Measurements from ENCODE around the gene RHBDD1. TPM values are rescaled to one million over a fixed set of nuclear protein-coding genes. Genes with fewer than 3 reads are reported as not detected.

Gene RHBDD1
- total and polyA plus RNA-seq, 11 donors, result 4.7 to 44.5 (median 32.6) TPM

GRCh38 chr2:226963528-226963927 lies 127.7 kb downstream of the RHBDD1 start:
- peaks cover 0 to 20% (median 0%) of the 10 kb centered on the region in 12 donors for H3K9me3 ChIP-seq
- 46 to 62% (median 56%) methylated on average over 1 of the region's 1 CpG for WGBS, 4 donors
- intact Hi-C loops (cut with DNase I), result loop anchor here in 1 of 10 donors (10.0 kb wide), 1 partner anchor 129 kb away; the partner anchor contains the start of gene RHBDD1

GRCh38 chr2:226965376-226965775 lies 129.5 kb downstream of the RHBDD1 start:
- intact Hi-C loops (cut with DNase I), result loop anchor here in 1 of 10 donors (10.0 kb wide), 1 partner anchor 131 kb away; the partner anchor contains the start of gene RHBDD1
- ATAC-seq (no peak), DNase-seq (no peak)
- H3K27ac ChIP-seq, result no peak overlapping the region
- 93 to 100% (median 99%) methylated on average over 1 of the region's 1 CpG for WGBS, 4 donors
- no peak overlapping the region for H3K4me3 ChIP-seq
- no peaks in the 10 kb centered on the region for H3K36me3 ChIP-seq
- H3K9me3 ChIP-seq, result peaks cover 0 to 6% (median 0%) of the 10 kb centered on the region in 12 donors
- TF ChIP-seq POLR2A (IDR thresholded peaks at IDR 0.05), result no peak
- TF ChIP-seq, protein P1, sequence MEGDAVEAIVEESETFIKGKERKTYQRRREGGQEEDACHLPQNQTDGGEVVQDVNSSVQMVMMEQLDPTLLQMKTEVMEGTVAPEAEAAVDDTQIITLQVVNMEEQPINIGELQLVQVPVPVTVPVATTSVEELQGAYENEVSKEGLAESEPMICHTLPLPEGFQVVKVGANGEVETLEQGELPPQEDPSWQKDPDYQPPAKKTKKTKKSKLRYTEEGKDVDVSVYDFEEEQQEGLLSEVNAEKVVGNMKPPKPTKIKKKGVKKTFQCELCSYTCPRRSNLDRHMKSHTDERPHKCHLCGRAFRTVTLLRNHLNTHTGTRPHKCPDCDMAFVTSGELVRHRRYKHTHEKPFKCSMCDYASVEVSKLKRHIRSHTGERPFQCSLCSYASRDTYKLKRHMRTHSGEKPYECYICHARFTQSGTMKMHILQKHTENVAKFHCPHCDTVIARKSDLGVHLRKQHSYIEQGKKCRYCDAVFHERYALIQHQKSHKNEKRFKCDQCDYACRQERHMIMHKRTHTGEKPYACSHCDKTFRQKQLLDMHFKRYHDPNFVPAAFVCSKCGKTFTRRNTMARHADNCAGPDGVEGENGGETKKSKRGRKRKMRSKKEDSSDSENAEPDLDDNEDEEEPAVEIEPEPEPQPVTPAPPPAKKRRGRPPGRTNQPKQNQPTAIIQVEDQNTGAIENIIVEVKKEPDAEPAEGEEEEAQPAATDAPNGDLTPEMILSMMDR (IDR thresholded peaks at IDR 0.05), result no peak
- H3K4me1 ChIP-seq, result peaks cover 0 to 4% (median 0%) of the 10 kb centered on the region in 12 donors
- H3K27me3 ChIP-seq, result no peaks in the 10 kb centered on the region

More at GRCh38 chr2:226963528-226963927, 127.7 kb downstream of the RHBDD1 start:
- no peaks in the 10 kb centered on the region for H3K27me3 ChIP-seq
- H3K4me1 ChIP-seq, result peaks cover 0 to 4% (median 0%) of the 10 kb centered on the region in 12 donors
- TF ChIP-seq, protein P1 (IDR thresholded peaks at IDR 0.05), result no peak
- H3K36me3 ChIP-seq, result no peaks in the 10 kb centered on the region
- ATAC-seq, result peak in 1 of 4 donors; percentile 24
- no peak overlapping the region for H3K4me3 ChIP-seq
- no peak for DNase-seq
- no peak overlapping the region for H3K27ac ChIP-seq

GRCh38 chr2:226969417-226970080 lies 133.7 kb downstream of the RHBDD1 start:
- H3K9me3 ChIP-seq, result peaks cover 0 to 6% (median 0%) of the 10 kb centered on the region in 12 donors
- peaks cover 0 to 3% (median 0%) of the 10 kb centered on the region in 12 donors for H3K4me1 ChIP-seq
- no peaks in the 10 kb centered on the region for H3K27me3 ChIP-seq
- intact Hi-C loops (cut with DNase I), result loop anchor here in 1 of 10 donors (10.0 kb wide), 1 partner anchor 135 kb away; the partner anchor contains the start of gene RHBDD1
- DNase-seq, result no peak
- TF ChIP-seq, protein P1 (IDR thresholded peaks at IDR 0.05), result no peak
- no peak for TF ChIP-seq POLR2A (IDR thresholded peaks at IDR 0.05)
- 68 to 73% (median 70%) methylated on average over 6 of the region's 6 CpGs for WGBS, 4 donors
- no peak for ATAC-seq
- H3K27ac ChIP-seq, result peak overlapping the region in 1 of 12 donors; percentile 35
- peaks cover 0 to 4% (median 0%) of the 10 kb centered on the region in 9 donors for H3K36me3 ChIP-seq
- H3K4me3 ChIP-seq, result peak overlapping the region in 2 of 12 donors; percentile 9 to 28

DNA sequence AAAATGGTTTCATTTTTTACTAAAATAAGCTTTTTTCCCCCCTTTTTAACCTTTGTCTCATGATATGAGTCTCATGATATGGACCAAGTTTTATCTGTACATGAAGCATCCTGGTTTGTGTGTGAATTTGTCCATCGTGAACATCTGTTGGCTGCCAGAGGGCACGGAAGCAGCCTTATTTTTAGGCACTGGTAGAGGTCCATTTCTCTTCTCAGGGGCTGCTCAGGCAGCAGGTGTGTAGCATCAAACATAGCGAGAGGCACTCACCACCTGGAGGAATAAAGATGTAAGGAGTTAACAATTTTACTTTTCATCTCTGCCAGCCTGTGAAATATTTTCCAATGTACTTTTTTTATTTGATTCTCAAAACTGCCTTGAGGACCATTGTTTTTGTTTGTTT lies 134.5 kb downstream of the RHBDD1 start:
- Histone ChIP-seq H3K4me3 (peak overlapping the region in 1 of 12 donors; percentile 28), H3K9me3 (peaks cover 0 to 6% (median 0%) of the 10 kb centered on the region in 12 donors), H3K4me1 (peaks cover 0 to 3% (median 0%) of the 10 kb centered on the region in 12 donors), H3K36me3 (peaks cover 0 to 4% (median 0%) of the 10 kb centered on the region in 9 donors), H3K27ac (peak overlapping the region in 1 of 12 donors; percentile 35), H3K27me3 (no peaks in the 10 kb centered on the region)
- WGBS, 4 donors, result 59 to 70% (median 67%) methylated on average over 3 of the region's 3 CpGs
- intact Hi-C loops (cut with DNase I), result no loop called here
- ATAC-seq (no peak), DNase-seq (no peak)
- no peak for TF ChIP-seq POLR2A (IDR thresholded peaks at IDR 0.05)
- TF ChIP-seq, protein P1 (IDR thresholded peaks at IDR 0.05), result no peak

All from heart left ventricle (tissue), 16 donors.